Mucosa of stomach (tissue), 1 donor: Measurements from ENCODE around the gene CCDC175.

Source experiments
- H3K27me3 ChIP-seq: one replicate; pipeline ENCODE4 v1.7.0; 2013; ENCODE audit warnings: mild to moderate bottlenecking, low read length; ENCODE audit not compliant: control insufficient read depth, insufficient read depth
- H3K36me3 ChIP-seq: one replicate; pipeline ENCODE4 v1.7.0; 2013; ENCODE audit warnings: low read length; ENCODE audit not compliant: control insufficient read depth, insufficient read depth
- H3K4me1 ChIP-seq: one replicate; pipeline ENCODE4 v1.7.0; 2013; ENCODE audit warnings: mild to moderate bottlenecking, low read length; ENCODE audit not compliant: control insufficient read depth, insufficient read depth
- H3K4me3 ChIP-seq: one replicate; pipeline ENCODE4 v1.7.0; 2013; ENCODE audit warnings: low read length
- H3K9ac ChIP-seq: one replicate; pipeline ENCODE4 v1.7.0; 2013; ENCODE audit warnings: mild to moderate bottlenecking, low read length, moderate library complexity
- H3K9me3 ChIP-seq: one replicate; pipeline ENCODE4 v1.7.0; 2013; ENCODE audit warnings: mild to moderate bottlenecking, low read length, moderate library complexity; ENCODE audit not compliant: control insufficient read depth
- donor health status: Pancreatic carcinoma.

The CCDC175 gene

GRCh38 chr14:59475709-59476108, 100.9 kb downstream of the CCDC175 start:
- Histone ChIP-seq H3K36me3 (no peaks in the 10 kb centered on the region), H3K9ac (no peak overlapping the region), H3K27me3 (no peaks in the 10 kb centered on the region), H3K4me3 (no peak overlapping the region), H3K9me3 (no peaks in the 10 kb centered on the region), H3K4me1 (peaks cover 1% of the 10 kb centered on the region)

GRCh38 chr14:59474172-59474571, 102.4 kb downstream of the CCDC175 start:
- H3K36me3 ChIP-seq, result no peaks in the 10 kb centered on the region
- no peaks in the 10 kb centered on the region for H3K9me3 ChIP-seq
- no peak overlapping the region for H3K9ac ChIP-seq
- no peaks in the 10 kb centered on the region for H3K27me3 ChIP-seq
- no peaks in the 10 kb centered on the region for H3K4me1 ChIP-seq
- H3K4me3 ChIP-seq, result no peak overlapping the region

- Histone ChIP-seq H3K4me3 (no peak within 1 kb of the TSS), H3K9ac (peak within 1 kb of the TSS; percentile 5), H3K4me1 (peaks cover 7% of the 10 kb centered on the region), H3K9me3 (no peaks in the 10 kb centered on the region), H3K36me3 (no peaks in the 10 kb centered on the region), H3K27me3 (peaks cover 14% of the 10 kb centered on the region)
Measured at GRCh38 chr14:59465316-59466135, 111.1 kb downstream of the CCDC175 start, which contains the start of gene GPR135. GPR135 (minus strand) TSS chr14:59465380; CDS start chr14:59465226, 154 bp downstream.

- Histone ChIP-seq H3K9ac (peak overlapping the region; percentile 5), H3K36me3 (no peaks in the 10 kb centered on the region), H3K27me3 (peaks cover 14% of the 10 kb centered on the region), H3K9me3 (no peaks in the 10 kb centered on the region), H3K4me1 (peaks cover 7% of the 10 kb centered on the region), H3K4me3 (no peak overlapping the region)
Measured at GRCh38 chr14:59464486-59465315, 111.9 kb downstream of the CCDC175 start.

GRCh38 chr14:59463787-59464485, 112.7 kb downstream of the CCDC175 start:
- no peaks in the 10 kb centered on the region for H3K36me3 ChIP-seq
- H3K4me1 ChIP-seq, result peaks cover 7% of the 10 kb centered on the region
- H3K9ac ChIP-seq, result no peak overlapping the region
- H3K9me3 ChIP-seq, result no peaks in the 10 kb centered on the region
- H3K4me3 ChIP-seq, result no peak overlapping the region
- peaks cover 14% of the 10 kb centered on the region for H3K27me3 ChIP-seq

GRCh38 chr14:59461891-59462290, 114.7 kb downstream of the CCDC175 start:
- no peak overlapping the region for H3K4me3 ChIP-seq
- H3K9me3 ChIP-seq, result no peaks in the 10 kb centered on the region
- H3K36me3 ChIP-seq, result no peaks in the 10 kb centered on the region
- peaks cover 7% of the 10 kb centered on the region for H3K4me1 ChIP-seq
- H3K9ac ChIP-seq, result no peak overlapping the region
- peaks cover 14% of the 10 kb centered on the region for H3K27me3 ChIP-seq

GRCh38 chr14:59460378-59460777, 116.2 kb downstream of the CCDC175 start:
- peaks cover 14% of the 10 kb centered on the region for H3K27me3 ChIP-seq
- peaks cover 7% of the 10 kb centered on the region for H3K4me1 ChIP-seq
- no peak overlapping the region for H3K4me3 ChIP-seq
- no peak overlapping the region for H3K9ac ChIP-seq
- no peaks in the 10 kb centered on the region for H3K36me3 ChIP-seq
- H3K9me3 ChIP-seq, result no peaks in the 10 kb centered on the region

GRCh38 chr14:59458486-59458885, 118.1 kb downstream of the CCDC175 start:
- H3K4me3 ChIP-seq, result no peak overlapping the region

GRCh38 chr14:59455411-59455810, 121.2 kb downstream of the CCDC175 start:
- Histone ChIP-seq H3K4me1 (no peaks in the 10 kb centered on the region), H3K9me3 (no peaks in the 10 kb centered on the region), H3K27me3 (no peaks in the 10 kb centered on the region), H3K36me3 (no peaks in the 10 kb centered on the region), H3K9ac (no peak overlapping the region), H3K4me3 (no peak overlapping the region)

More at GRCh38 chr14:59458486-59458885, 118.1 kb downstream of the CCDC175 start:
- peaks cover under 1% of the 10 kb centered on the region for H3K27me3 ChIP-seq
- H3K9ac ChIP-seq, result no peak overlapping the region
- H3K4me1 ChIP-seq, result no peaks in the 10 kb centered on the region
- H3K36me3 ChIP-seq, result no peaks in the 10 kb centered on the region
- H3K9me3 ChIP-seq, result no peaks in the 10 kb centered on the region
